HUES6 (cell line): ENCODE results near the gene COQ8B.

Source experiments
- H3K27ac ChIP-seq: 2 replicates; pipeline ENCODE4 v1.7.0; 2013; ENCODE audit warnings: low read depth, mild to moderate bottlenecking, low read length, inconsistent platforms
- H3K27me3 ChIP-seq: 2 replicates; pipeline ENCODE4 v1.6.1; 2013; ENCODE audit warnings: low read length; ENCODE audit not compliant: control insufficient read depth, insufficient read depth
- H3K36me3 ChIP-seq: 2 replicates; pipeline ENCODE4 v1.6.1; 2013; ENCODE audit warnings: low read length; ENCODE audit not compliant: control insufficient read depth, insufficient read depth
- H3K4me1 ChIP-seq: 2 replicates; pipeline ENCODE4 v1.6.1; 2013; ENCODE audit warnings: low read length; ENCODE audit not compliant: control insufficient read depth, insufficient read depth
- H3K4me3 ChIP-seq: 2 replicates; pipeline ENCODE4 v1.5.1; 2013; ENCODE audit warnings: low read depth, low read length
- H3K9ac ChIP-seq: one replicate; pipeline ENCODE4 v1.6.1; 2013; ENCODE audit warnings: mild to moderate bottlenecking, low read length
- H3K9me3 ChIP-seq: 2 replicates; pipeline ENCODE4 v1.6.1; 2013; ENCODE audit warnings: low read depth, low read length; ENCODE audit not compliant: control insufficient read depth, insufficient read depth

Gene COQ8B

GRCh38 chr19:40677156-40677555 is 39.5 kb downstream of the COQ8B start:
- H3K27ac ChIP-seq: no peak overlapping the region
- no peaks in the 10 kb centered on the region for H3K9me3 ChIP-seq
- peaks cover 75% of the 10 kb centered on the region for H3K36me3 ChIP-seq
- no peak overlapping the region for H3K4me3 ChIP-seq
- H3K27me3 ChIP-seq: no peaks in the 10 kb centered on the region
- no peak overlapping the region for H3K9ac ChIP-seq
- no peaks in the 10 kb centered on the region for H3K4me1 ChIP-seq

- Histone ChIP-seq H3K27ac (no peak overlapping the region), H3K36me3 (peaks cover 86% of the 10 kb centered on the region), H3K9ac (no peak overlapping the region), H3K4me1 (no peaks in the 10 kb centered on the region), H3K4me3 (no peak overlapping the region), H3K27me3 (no peaks in the 10 kb centered on the region), H3K9me3 (no peaks in the 10 kb centered on the region)
These were observed 42.4 kb downstream of the COQ8B start for GRCh38 chr19:40674291-40674690.

GRCh38 chr19:40673397-40673796 is 43.3 kb downstream of the COQ8B start:
- H3K27ac ChIP-seq: no peak overlapping the region
- H3K9me3 ChIP-seq: no peaks in the 10 kb centered on the region
- peaks cover 88% of the 10 kb centered on the region for H3K36me3 ChIP-seq
- no peak overlapping the region for H3K4me3 ChIP-seq
- H3K4me1 ChIP-seq: no peaks in the 10 kb centered on the region
- H3K27me3 ChIP-seq: no peaks in the 10 kb centered on the region
- H3K9ac ChIP-seq: no peak overlapping the region

GRCh38 chr19:40672573-40673299 is 44.0 kb downstream of the COQ8B start:
- Histone ChIP-seq H3K9ac (no peak overlapping the region), H3K27ac (no peak overlapping the region), H3K27me3 (no peaks in the 10 kb centered on the region), H3K9me3 (no peaks in the 10 kb centered on the region), H3K4me1 (no peaks in the 10 kb centered on the region), H3K4me3 (no peak overlapping the region), H3K36me3 (peaks cover 88% of the 10 kb centered on the region)

GRCh38 chr19:40672038-40672437 is 44.6 kb downstream of the COQ8B start:
- H3K9me3 ChIP-seq: no peaks in the 10 kb centered on the region
- H3K27ac ChIP-seq: no peak overlapping the region
- peaks cover 89% of the 10 kb centered on the region for H3K36me3 ChIP-seq
- H3K4me1 ChIP-seq: no peaks in the 10 kb centered on the region
- no peak overlapping the region for H3K9ac ChIP-seq
- H3K4me3 ChIP-seq: no peak overlapping the region
- no peaks in the 10 kb centered on the region for H3K27me3 ChIP-seq

- no peaks in the 10 kb centered on the region for H3K4me1 ChIP-seq
- peaks cover 88% of the 10 kb centered on the region for H3K36me3 ChIP-seq
- no peak overlapping the region for H3K4me3 ChIP-seq
- H3K27ac ChIP-seq: no peak overlapping the region
- H3K9me3 ChIP-seq: no peaks in the 10 kb centered on the region
- H3K9ac ChIP-seq: no peak overlapping the region
- no peaks in the 10 kb centered on the region for H3K27me3 ChIP-seq
These were observed 45.3 kb downstream of the COQ8B start for GRCh38 chr19:40671404-40671803.

GRCh38 chr19:40668991-40669614 is 47.6 kb downstream of the COQ8B start:
- no peaks in the 10 kb centered on the region for H3K4me1 ChIP-seq
- H3K27ac ChIP-seq: no peak overlapping the region
- H3K27me3 ChIP-seq: no peaks in the 10 kb centered on the region
- peaks cover 72% of the 10 kb centered on the region for H3K36me3 ChIP-seq
- H3K4me3 ChIP-seq: no peak overlapping the region
- H3K9ac ChIP-seq: no peak overlapping the region
- H3K9me3 ChIP-seq: no peaks in the 10 kb centered on the region

- H3K36me3 ChIP-seq: peaks cover 57% of the 10 kb centered on the region
These were observed 49.1 kb downstream of the COQ8B start for GRCh38 chr19:40667602-40668001.

GRCh38 chr19:40666803-40667438 is 49.8 kb downstream of the COQ8B start:
- Histone ChIP-seq H3K36me3 (peaks cover 50% of the 10 kb centered on the region), H3K27me3 (no peaks in the 10 kb centered on the region), H3K9ac (no peak overlapping the region), H3K9me3 (no peaks in the 10 kb centered on the region), H3K27ac (no peak overlapping the region), H3K4me1 (peaks cover 5% of the 10 kb centered on the region; the same call in 1 of the 2 replicates), H3K4me3 (no peak overlapping the region)

More at GRCh38 chr19:40667602-40668001, 49.1 kb downstream of the COQ8B start:
- H3K27me3 ChIP-seq: no peaks in the 10 kb centered on the region
- no peak overlapping the region for H3K9ac ChIP-seq
- no peaks in the 10 kb centered on the region for H3K9me3 ChIP-seq
- H3K4me3 ChIP-seq: no peak overlapping the region
- peaks cover 5% of the 10 kb centered on the region; the same call in 1 of the 2 replicates for H3K4me1 ChIP-seq
- H3K27ac ChIP-seq: no peak overlapping the region

- no peaks in the 10 kb centered on the region for H3K9me3 ChIP-seq
- peaks cover 5% of the 10 kb centered on the region; the same call in 1 of the 2 replicates for H3K4me1 ChIP-seq
- no peaks in the 10 kb centered on the region for H3K27me3 ChIP-seq
- peak overlapping the region; percentile 50 for H3K9ac ChIP-seq
- H3K4me3 ChIP-seq: peak overlapping the region; percentile 73
- H3K27ac ChIP-seq: no peak overlapping the region
- H3K36me3 ChIP-seq: peaks cover 22% of the 10 kb centered on the region
These were observed 52.7 kb downstream of the COQ8B start for GRCh38 chr19:40663695-40664692.
